OCI-LY1 (cell line): ENCODE results near the gene SYNDIG1.

ENCODE experiments used
- CTCF ChIP-seq: fragments of 200-600 bp; sonication (generic), shearing (Covaris generic); IDR thresholded peaks from 2 replicates; pipeline ENCODE4 v1.5.1; 2017; ENCODE audit warnings: mild to moderate bottlenecking, antibody characterized with exemption, low read length, moderate library complexity, mixed read lengths
- EZH2 ChIP-seq: fragments of 200-600 bp; sonication (generic), shearing (Covaris generic); IDR thresholded peaks from 2 replicates; pipeline ENCODE4 v1.8.0; 2017; ENCODE audit warnings: borderline replicate concordance, mixed run types, mild to moderate bottlenecking, antibody characterized with exemption, low read length, moderate library complexity, mixed read lengths

DNA sequence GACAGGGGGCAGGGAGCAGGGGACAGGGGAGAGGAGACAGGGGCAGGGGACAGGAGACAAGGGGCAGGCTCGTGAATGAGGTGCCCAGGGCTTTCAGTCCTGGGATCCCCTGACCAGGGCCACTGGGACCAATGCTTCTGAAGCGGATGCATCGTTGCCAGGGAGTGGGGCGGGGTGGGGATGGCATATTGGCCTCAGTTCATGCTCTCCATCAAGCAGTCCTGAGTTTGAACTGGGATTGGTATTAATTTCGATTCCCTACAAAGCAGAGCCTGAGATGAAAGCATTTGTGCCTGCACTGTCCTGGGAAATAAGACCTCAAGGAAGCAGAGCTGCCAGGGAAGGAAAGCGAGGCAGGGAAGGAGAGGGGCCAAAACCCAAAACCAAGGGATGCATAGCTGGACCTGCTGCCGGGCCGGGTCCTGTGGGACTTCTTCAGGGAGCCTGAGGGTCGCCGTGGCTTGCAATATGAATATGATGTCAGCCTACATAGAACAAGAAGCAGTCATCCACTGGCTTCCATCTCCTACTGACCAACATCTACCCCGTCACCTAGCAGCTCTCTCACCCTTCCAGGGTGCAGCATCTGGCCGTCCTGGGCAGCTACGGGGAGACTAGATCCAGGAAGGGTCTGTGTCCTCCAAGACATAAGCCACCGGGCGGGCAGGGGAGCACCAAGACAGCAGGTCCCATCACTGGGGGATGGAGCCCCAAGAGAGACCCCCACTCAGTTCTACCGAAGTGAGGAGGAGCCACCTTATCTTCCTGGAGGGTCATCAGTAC lies 233.3 kb downstream of the SYNDIG1 start:
- TF ChIP-seq EZH2 (no peak), CTCF (no peak)
